ENCODE results near the gene JSRP1.

The JSRP1 gene

DNA sequence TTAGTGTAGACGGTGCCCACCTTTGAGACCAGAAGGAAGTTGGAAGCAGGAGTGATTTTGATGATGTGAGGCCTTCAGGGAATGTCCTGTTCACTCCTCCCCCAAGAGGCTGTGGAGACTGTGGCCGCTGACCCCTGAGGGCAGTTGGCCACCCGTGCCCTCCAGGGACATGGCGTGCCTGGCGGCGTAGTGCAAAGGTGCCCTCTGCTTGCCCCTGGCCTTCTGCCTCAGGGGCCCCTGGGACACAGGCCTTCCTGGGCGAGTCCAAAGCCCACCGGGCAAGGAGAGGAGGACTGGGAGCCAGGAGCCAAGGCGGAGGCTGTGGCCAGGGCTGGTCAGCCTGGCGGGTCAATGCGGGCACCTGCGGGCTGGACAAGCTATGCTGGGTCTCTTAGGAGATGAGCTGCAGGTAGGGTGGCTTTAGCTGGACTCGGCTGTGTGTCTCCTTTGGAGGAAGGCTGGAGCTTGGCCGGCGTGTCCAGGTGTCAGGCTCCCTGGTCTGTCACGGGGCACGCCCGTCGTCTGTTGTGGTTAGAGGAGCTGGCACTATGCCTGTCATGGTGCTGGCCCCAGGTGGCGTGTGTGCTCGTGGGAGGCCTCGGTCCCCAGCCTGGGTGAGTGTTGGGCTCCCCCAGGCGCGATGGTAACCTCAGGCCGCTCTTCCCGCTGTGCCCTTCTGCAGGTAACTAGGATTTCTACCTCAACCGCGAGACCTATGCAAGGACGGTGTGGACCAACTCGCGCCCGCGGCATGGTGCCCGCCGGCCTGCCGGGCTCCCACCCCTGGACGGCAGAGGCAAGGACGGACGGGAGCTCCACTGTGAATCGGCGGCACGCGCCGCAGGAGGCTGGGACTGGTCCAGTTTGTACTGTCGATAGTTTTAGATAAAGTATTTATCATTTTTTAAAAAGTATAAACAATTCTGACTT is 26.8 kb downstream of the JSRP1 start:
- no peak for DNase-seq (ENCODE audit: low read depth)
- H3K4me3 ChIP-seq (ENCODE audit: control insufficient read depth, low read depth, low read length), result no peak overlapping the region
- TF ChIP-seq, protein P1, sequence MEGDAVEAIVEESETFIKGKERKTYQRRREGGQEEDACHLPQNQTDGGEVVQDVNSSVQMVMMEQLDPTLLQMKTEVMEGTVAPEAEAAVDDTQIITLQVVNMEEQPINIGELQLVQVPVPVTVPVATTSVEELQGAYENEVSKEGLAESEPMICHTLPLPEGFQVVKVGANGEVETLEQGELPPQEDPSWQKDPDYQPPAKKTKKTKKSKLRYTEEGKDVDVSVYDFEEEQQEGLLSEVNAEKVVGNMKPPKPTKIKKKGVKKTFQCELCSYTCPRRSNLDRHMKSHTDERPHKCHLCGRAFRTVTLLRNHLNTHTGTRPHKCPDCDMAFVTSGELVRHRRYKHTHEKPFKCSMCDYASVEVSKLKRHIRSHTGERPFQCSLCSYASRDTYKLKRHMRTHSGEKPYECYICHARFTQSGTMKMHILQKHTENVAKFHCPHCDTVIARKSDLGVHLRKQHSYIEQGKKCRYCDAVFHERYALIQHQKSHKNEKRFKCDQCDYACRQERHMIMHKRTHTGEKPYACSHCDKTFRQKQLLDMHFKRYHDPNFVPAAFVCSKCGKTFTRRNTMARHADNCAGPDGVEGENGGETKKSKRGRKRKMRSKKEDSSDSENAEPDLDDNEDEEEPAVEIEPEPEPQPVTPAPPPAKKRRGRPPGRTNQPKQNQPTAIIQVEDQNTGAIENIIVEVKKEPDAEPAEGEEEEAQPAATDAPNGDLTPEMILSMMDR (conservative IDR thresholded peaks at IDR 0.05; ENCODE audit: control insufficient read depth, insufficient read depth, low read depth, low read length), result no peak

DNA sequence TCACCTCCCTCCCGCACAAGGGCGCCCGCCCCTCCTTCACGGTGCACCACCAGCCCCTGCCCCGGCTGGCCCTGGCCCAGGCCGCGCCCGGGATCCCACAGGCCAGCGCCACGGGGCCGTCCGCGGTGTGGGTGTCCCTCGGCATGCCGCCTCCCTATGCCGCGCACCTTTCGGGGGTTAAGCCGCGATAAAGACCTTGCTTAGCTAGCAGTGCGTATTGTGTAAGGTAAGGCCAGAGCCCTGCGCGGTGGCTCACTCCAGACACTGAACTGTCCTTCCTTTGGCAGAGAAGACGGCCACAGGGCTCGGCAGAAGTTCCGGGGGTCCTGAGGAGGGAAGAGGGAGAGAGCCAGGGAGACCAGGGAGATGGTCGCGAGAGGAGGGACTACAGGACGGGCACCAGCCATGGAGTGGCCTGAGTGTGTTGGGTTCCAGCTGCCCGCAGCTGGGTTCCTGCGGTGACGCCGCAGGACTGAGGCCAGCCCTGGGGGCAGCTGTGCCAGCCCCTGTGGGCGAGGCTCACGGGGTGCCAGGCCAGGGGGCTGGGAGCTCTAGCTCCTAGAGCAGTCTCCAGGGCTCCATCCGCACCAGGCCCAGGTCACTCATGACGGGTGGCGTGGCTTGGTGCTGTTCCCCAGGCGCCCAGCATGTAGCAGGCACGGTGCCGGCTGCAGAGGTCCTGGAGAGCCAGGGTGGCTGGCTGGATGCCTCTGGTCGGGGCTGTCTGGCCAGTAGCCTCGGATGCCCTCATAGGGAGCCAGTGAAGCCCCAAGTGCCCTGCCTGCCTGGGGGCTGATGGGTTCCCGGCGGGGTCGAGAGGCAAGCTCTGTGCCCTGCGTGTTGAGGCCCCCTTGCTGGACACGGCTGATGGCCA is 27.8 kb downstream of the JSRP1 start:
- TF ChIP-seq, protein P1 (conservative IDR thresholded peaks at IDR 0.05; ENCODE audit: control insufficient read depth, insufficient read depth, low read depth, low read length), result no peak
- H3K4me3 ChIP-seq (ENCODE audit: control insufficient read depth, low read depth, low read length), result no peak overlapping the region
- no peak for DNase-seq (ENCODE audit: low read depth)

DNA sequence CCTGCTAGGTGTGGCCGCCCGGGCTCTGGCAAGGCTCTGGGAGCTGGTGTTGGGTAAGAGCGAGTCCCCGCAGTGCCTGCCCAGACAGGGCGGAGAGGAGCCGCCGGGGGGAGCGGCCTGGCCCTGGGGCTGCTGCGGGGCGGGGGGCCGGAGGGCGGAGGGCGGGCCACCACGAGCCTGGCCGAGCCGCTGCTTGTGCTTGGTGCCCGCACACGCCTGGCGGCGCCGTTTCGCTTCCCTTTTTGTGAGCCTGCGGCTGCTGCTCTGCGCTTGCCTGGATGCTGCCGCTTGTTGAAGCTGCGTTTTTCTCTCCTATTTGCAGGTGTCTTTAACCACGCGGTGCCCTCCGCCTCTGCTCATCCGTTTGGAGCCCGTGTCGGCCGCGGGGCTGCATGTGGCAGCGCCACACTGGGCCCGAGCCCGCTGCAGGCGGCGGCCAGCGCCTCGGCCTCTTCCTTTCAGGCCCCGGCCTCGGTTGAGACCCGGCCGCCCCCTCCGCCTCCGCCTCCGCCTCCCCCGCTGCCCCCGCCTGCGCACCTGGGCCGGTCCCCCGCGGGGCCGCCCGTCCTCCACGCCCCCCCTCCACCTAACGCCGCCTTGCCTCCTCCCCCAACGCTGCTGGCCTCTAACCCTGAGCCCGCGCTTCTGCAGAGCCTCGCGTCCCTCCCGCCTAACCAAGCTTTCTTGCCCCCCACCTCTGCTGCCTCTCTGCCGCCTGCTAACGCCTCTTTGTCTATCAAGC is 28.6 kb downstream of the JSRP1 start:
- H3K4me3 ChIP-seq (ENCODE audit: control insufficient read depth, low read depth, low read length), result no peak overlapping the region
- no peak for DNase-seq (ENCODE audit: low read depth)
- TF ChIP-seq, protein P1 (conservative IDR thresholded peaks at IDR 0.05; ENCODE audit: control insufficient read depth, insufficient read depth, low read depth, low read length), result no peak

DNA sequence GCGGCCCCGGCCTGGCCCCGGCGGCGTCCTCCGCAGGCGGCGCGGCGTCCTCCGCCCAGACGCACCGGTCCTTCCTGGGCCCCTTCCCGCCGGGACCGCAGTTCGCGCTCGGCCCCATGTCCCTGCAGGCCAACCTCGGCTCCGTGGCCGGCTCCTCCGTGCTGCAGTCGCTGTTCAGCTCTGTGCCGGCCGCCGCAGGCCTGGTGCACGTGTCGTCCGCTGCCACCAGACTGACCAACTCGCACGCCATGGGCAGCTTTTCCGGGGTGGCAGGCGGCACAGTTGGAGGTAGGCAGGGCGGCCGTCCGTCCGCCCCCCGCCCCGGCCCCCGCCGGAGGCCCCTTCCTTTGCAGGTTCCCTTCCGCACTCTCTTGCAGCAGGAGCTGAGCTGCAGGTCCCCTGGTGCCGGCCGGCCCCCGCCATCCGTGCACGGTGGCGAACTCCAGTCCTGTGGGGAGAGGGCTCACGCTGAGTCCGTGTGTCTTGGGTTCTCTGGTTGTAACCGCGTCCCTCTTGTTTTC is 29.3 kb downstream of the JSRP1 start:
- no peak overlapping the region for H3K4me3 ChIP-seq (ENCODE audit: control insufficient read depth, low read depth, low read length)
- TF ChIP-seq, protein P1 (conservative IDR thresholded peaks at IDR 0.05; ENCODE audit: control insufficient read depth, insufficient read depth, low read depth, low read length), result no peak
- no peak for DNase-seq (ENCODE audit: low read depth)

DNA sequence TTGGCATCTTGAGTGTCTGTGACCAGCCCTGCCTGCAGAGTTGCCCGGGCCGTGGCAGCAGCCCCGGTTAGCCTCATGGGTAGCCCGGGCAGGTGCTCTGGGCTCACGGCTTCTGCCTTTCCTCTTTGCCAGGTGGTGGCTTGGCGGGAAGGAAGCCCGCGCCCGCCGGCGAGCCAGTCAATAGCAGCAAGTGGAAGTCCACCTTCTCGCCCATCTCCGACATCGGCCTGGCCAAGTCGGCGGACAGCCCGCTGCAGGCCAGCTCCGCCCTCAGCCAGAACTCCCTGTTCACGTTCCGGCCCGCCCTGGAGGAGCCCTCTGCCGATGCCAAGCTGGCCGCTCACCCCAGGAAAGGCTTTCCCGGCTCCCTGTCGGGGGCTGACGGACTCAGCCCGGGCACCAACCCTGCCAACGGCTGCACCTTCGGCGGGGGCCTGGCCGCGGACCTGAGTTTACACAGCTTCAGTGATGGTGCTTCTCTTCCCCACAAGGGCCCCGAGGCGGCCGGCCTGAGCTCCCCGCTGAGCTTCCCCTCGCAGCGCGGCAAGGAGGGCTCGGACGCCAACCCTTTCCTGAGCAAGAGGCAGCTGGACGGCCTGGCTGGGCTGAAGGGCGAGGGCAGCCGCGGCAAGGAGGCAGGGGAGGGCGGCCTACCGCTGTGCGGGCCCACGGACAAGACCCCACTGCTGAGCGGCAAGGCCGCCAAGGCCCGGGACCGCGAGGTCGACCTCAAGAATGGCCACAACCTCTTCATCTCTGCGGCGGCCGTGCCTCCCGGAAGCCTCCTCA is 30.0 kb downstream of the JSRP1 start:
- DNase-seq (ENCODE audit: low read depth), result no peak
- TF ChIP-seq, protein P1 (conservative IDR thresholded peaks at IDR 0.05; ENCODE audit: control insufficient read depth, insufficient read depth, low read depth, low read length), result no peak
- no peak overlapping the region for H3K4me3 ChIP-seq (ENCODE audit: control insufficient read depth, low read depth, low read length)
